C4-2B (cell line): ENCODE measurements around the gene SCG3.

Experiments
- CTCF ChIP-seq: fragments of 450-650 bp; conservative IDR thresholded peaks from 2 replicates; pipeline ENCODE4 v1.5.1; 2017; ENCODE audit warnings: mild to moderate bottlenecking
- ZFX ChIP-seq: fragments of 450-650 bp; IDR thresholded peaks from 2 replicates; pipeline ENCODE4 v1.6.1; 2017

GRCh38 chr15:51699373-51699772, 18.1 kb downstream of the SCG3 start:
- no peak for TF ChIP-seq CTCF
- TF ChIP-seq ZFX: no peak
